Germinal center (tissue), 1 donor: ENCODE measurements around the gene MYO18A.
"Not testable (repeated sequence)": the region's sequence is repeated elsewhere in the genome, so short reads cannot be mapped to it uniquely, and the experiment has no call there.

Experiments
- DNase-seq: peaks from one replicate; pipeline ENCODE4 v3.0.0; 2012; ENCODE audit warnings: mixed read lengths, low spot score

MYO18A gene

GRCh38 chr17:29102046-29102445 is 78.2 kb downstream of the MYO18A start:
- no peak for DNase-seq

GRCh38 chr17:29100296-29100695 is 79.9 kb downstream of the MYO18A start:
- no peak for DNase-seq

- DNase-seq: no peak
Measured at GRCh38 chr17:29099527-29099926, 80.7 kb downstream of the MYO18A start.

- DNase-seq: no peak
Measured at GRCh38 chr17:29096094-29096493, 84.1 kb downstream of the MYO18A start.

- no peak for DNase-seq
Measured at GRCh38 chr17:29095439-29095838, 84.8 kb downstream of the MYO18A start.

GRCh38 chr17:29094101-29094708 is 86.0 kb downstream of the MYO18A start:
- DNase-seq: no peak

- DNase-seq: no peak
Measured at GRCh38 chr17:29093090-29093871, 86.9 kb downstream of the MYO18A start.

- DNase-seq: no peak
Measured at GRCh38 chr17:29091606-29092289, 88.5 kb downstream of the MYO18A start.

- no peak for DNase-seq
Measured at GRCh38 chr17:29090750-29091605, 89.2 kb downstream of the MYO18A start.

- DNase-seq: no peak
Measured at GRCh38 chr17:29090108-29090507, 90.1 kb downstream of the MYO18A start.

- no peak for DNase-seq
Measured at GRCh38 chr17:29089601-29090044, 90.6 kb downstream of the MYO18A start.

GRCh38 chr17:29088782-29089181 is 91.4 kb downstream of the MYO18A start:
- not testable (repeated sequence) for DNase-seq

GRCh38 chr17:29086628-29087332 is 93.4 kb downstream of the MYO18A start:
- no peak for DNase-seq

GRCh38 chr17:29085223-29085622 is 95.0 kb downstream of the MYO18A start:
- no peak for DNase-seq

GRCh38 chr17:29084541-29085146 is 95.6 kb downstream of the MYO18A start:
- DNase-seq: no peak

- no peak for DNase-seq
Measured at GRCh38 chr17:29080965-29081364, 99.2 kb downstream of the MYO18A start.

GRCh38 chr17:29080323-29080722 is 99.9 kb downstream of the MYO18A start:
- no peak for DNase-seq

GRCh38 chr17:29079887-29080286 is 100.3 kb downstream of the MYO18A start:
- DNase-seq: no peak

GRCh38 chr17:29079433-29079832 is 100.8 kb downstream of the MYO18A start:
- no peak for DNase-seq

GRCh38 chr17:29078183-29079045 is 101.8 kb downstream of the MYO18A start:
- no peak for DNase-seq
